ENCODE data around the gene PAM16. TPM values are rescaled to one million over a fixed set of nuclear protein-coding genes. Genes with fewer than 3 reads are reported as not detected.

The PAM16 gene
- total and polyA plus RNA-seq, 2 experiments from 2014 or later: 33.0 to 78.9 TPM

DNA sequence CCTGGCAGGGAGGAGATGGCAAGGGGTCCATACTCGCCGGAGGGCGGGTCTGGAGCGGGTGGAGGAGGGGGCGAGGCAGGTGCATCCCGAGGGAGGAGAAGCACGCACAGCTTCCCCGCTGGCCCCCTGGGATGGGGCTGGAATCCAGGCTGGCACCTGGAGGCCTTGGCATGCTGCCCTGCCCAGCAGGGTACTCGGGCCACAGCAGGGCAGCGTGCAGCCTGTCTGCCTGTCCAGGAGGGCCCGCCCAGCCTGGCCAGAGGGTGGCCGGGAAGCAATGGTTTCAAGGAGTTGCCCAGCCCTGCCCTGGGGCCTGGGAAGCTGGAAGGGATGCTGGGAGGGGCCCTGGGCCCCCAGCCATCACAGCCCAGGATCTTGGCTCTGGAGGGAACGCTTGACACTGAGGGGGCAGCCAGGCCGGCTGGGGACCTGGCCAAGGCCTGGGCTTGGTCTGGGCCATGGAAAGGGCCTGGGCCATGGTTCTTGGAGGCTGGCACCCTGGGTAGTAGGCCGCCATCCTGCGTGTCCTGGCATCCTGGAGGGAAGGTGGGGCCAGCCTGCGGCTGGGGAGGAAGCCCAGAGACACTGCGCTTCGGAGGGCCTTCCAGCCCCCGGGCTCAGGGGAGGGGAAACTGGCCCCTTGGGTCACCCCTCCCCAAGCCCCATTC lies 34.1 kb downstream of the PAM16 start:
- TF ChIP-seq EZH2phosphoT487 (IDR thresholded peaks at IDR 0.05; ENCODE audit: insufficient read depth, low read depth): no peak
- TF ChIP-seq EZH2 (IDR thresholded peaks at IDR 0.05; ENCODE audit: insufficient read depth, poor library complexity, severe bottlenecking): no peak
- Histone ChIP-seq H3K9me3 (ENCODE audit: low read depth) (no peaks in the 10 kb centered on the region), H3K79me2 (ENCODE audit: insufficient read depth) (peaks cover 58% of the 10 kb centered on the region), H3K4me3 (peak overlapping the region; percentile 88), H3K4me2 (ENCODE audit: unreplicated experiment) (peak overlapping the region; percentile 86), H3K9ac (peak overlapping the region; percentile 78), H4K20me1 (ENCODE audit: insufficient read depth) (no peaks in the 10 kb centered on the region), H3K9me2 (ENCODE audit: insufficient read depth) (no peaks in the 10 kb centered on the region), H3K4me1 (ENCODE audit: insufficient read depth) (peaks cover 17% of the 10 kb centered on the region), H3K27ac (peak overlapping the region; percentile 40), H3F3A (ENCODE audit: insufficient read depth) (peaks cover 5% of the 10 kb centered on the region; the same call in 1 of the 2 replicates), H3K27me3 (replicated peaks; ENCODE audit: insufficient read depth) (no peaks in the 10 kb centered on the region), H3K36me3 (ENCODE audit: low read depth) (no peaks in the 10 kb centered on the region), H2AFZ (peak overlapping the region; percentile 41; the same call in 1 of the 2 replicates)
- WGBS, 2 experiments (ENCODE audit: low coverage in 1 of 2, low lambda C conversion rate in 2 of 2, missing lambda C conversion rate in 2 of 2): 7 to 9% methylated on average over 15 to 16 of the region's 20 CpGs
- peak; percentile 73 for DNase-seq
- in situ Hi-C loops (cut with MboI): no loop called here

DNA sequence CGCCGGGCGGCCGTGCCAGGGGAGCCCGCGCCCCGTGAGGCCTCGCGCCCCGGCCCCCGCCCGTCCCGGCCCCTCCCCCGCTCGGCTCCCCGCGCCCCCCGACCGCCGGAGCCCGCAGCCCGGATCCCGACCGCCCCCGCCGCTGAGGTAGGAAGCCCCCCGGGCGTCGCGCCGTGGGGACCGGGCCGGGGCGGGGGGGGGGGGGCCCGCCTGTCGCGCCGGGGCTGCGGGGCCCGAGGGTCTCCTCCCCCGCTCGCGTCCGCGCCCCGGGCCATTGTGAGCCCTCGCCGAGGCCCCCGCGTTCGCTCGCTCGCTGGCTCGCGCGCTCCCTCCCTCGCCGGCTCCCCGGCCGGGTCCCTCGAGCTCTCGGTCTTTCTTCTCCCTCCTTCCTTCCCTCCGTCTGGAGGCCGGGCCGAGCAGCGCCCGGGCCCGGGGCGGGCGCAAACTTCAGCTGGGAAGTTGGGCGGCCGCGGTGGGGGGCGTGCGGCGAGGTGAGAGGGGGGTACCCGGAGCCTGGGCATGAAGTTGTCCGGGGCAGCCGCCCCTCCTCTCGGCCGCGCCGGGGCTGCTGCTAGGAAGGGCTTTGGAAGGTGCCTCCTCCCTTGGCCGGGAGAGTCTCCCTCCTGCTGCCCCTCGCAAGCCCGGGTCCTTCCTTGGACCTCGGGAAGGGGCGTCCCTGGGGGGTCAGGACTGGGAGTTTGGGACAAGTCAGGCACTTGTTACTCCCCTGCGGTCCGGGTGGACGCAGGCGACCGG lies 34.8 kb downstream of the PAM16 start:
- Histone ChIP-seq H3K9me2 (ENCODE audit: insufficient read depth) (no peaks in the 10 kb centered on the region), H3K9ac (peak overlapping the region; percentile 78), H3K4me1 (ENCODE audit: insufficient read depth) (peaks cover 17% of the 10 kb centered on the region), H3F3A (ENCODE audit: insufficient read depth) (peaks cover 5% of the 10 kb centered on the region; the same call in 1 of the 2 replicates), H3K9me3 (ENCODE audit: low read depth) (no peaks in the 10 kb centered on the region), H3K4me2 (ENCODE audit: unreplicated experiment) (peak overlapping the region; percentile 86), H3K79me2 (ENCODE audit: insufficient read depth) (peaks cover 50% of the 10 kb centered on the region), H3K4me3 (peak overlapping the region; percentile 88), H3K27me3 (replicated peaks; ENCODE audit: insufficient read depth) (no peaks in the 10 kb centered on the region), H3K27ac (peak overlapping the region; percentile 40), H4K20me1 (ENCODE audit: insufficient read depth) (no peaks in the 10 kb centered on the region), H2AFZ (peak overlapping the region; percentile 41; the same call in 1 of the 2 replicates), H3K36me3 (ENCODE audit: low read depth) (no peaks in the 10 kb centered on the region)
- DNase-seq: peak; percentile 73
- no peak for TF ChIP-seq EZH2 (IDR thresholded peaks at IDR 0.05; ENCODE audit: insufficient read depth, poor library complexity, severe bottlenecking)
- no peak for TF ChIP-seq EZH2phosphoT487 (IDR thresholded peaks at IDR 0.05; ENCODE audit: insufficient read depth, low read depth)
- WGBS, 2 experiments (ENCODE audit: low coverage in 1 of 2, low lambda C conversion rate in 2 of 2, missing lambda C conversion rate in 2 of 2): 0 to 3% methylated on average over 14 to 73 of the region's 93 CpGs
- in situ Hi-C loops (cut with MboI): no loop called here

DNA sequence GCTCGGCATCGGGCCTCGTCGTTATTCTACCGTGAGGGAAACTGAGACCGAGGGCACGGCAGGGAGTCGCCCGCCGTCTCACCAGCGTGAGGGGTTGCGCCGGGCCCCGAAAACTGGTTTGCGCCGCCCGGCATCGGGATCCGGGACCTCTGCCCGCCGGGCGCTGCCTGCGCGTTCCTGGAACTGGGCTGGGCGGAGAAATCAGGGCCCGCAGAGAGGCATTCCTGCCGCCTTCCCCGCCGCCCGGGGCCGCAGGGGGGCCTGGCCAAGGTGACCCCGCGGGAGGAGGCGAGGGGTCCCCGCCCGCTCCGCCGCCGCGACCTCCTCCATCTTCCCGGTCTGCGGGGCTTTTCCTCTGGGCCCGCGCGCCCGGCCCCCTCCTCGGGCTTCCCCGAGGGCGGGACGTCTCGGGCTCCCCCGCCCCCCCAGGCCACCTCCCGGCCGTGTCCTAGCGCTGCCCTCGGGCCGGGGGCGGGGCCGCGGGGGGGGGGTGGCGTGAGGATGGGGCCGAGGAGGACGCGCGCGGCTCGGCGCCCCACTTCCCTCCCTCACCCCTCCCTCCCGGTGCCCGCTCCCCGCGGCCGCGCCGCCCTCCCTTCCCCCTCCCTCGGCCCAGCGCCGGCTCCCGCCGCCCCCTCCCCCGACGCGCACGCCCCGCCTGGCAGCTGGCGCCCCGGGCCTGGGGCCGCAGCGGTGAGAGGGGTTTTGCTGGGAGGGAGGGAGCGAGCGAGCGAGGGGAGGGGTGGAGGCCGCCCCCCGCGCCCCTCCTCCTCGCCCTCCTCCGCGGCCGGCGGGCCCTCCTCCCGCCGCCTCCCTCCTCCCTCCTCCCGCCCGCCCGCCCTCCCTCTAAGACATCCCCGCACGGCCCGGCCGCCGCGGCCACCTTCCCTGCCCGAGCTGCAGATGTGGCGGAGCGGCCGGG lies 35.7 kb downstream of the PAM16 start, which contains the start of gene GLIS2:
Gene GLIS2, plus strand, starts transcription at position 882 of the 922 bp plus-strand sequence. CDS start 16,214 bp downstream, outside the sequence.
- H3F3A ChIP-seq (ENCODE audit: insufficient read depth): peaks cover 5% of the 10 kb centered on the region; the same call in 1 of the 2 replicates
- in situ Hi-C loops (cut with MboI): no loop called here
- peak within 1 kb of the TSS; percentile 86 for H3K4me2 ChIP-seq (ENCODE audit: unreplicated experiment)
- H2AFZ ChIP-seq: peak within 1 kb of the TSS; percentile 67
- no peaks in the 10 kb centered on the region for H3K9me2 ChIP-seq (ENCODE audit: insufficient read depth)
- TF ChIP-seq EZH2 (IDR thresholded peaks at IDR 0.05; ENCODE audit: insufficient read depth, poor library complexity, severe bottlenecking): no peak
- no peak for TF ChIP-seq EZH2phosphoT487 (IDR thresholded peaks at IDR 0.05; ENCODE audit: insufficient read depth, low read depth)
- peaks cover 42% of the 10 kb centered on the region for H3K79me2 ChIP-seq (ENCODE audit: insufficient read depth)
- H3K4me1 ChIP-seq (ENCODE audit: insufficient read depth): peaks cover 17% of the 10 kb centered on the region
- peak within 1 kb of the TSS; percentile 42 for H3K27ac ChIP-seq
- peak within 1 kb of the TSS; percentile 78 for H3K9ac ChIP-seq
- DNase-seq: peak; percentile 84
- H4K20me1 ChIP-seq (ENCODE audit: insufficient read depth): no peaks in the 10 kb centered on the region
- H3K27me3 ChIP-seq (replicated peaks; ENCODE audit: insufficient read depth): no peaks in the 10 kb centered on the region
- 0 to 1% methylated on average over 29 to 95 of the region's 115 CpGs for WGBS, 2 experiments (ENCODE audit: low coverage in 1 of 2, low lambda C conversion rate in 2 of 2, missing lambda C conversion rate in 2 of 2)
- H3K4me3 ChIP-seq: peak within 1 kb of the TSS; percentile 88
- no peaks in the 10 kb centered on the region for H3K36me3 ChIP-seq (ENCODE audit: low read depth)
- H3K9me3 ChIP-seq (ENCODE audit: low read depth): no peaks in the 10 kb centered on the region

Data from GM23248 (cell line).